CD4-positive, alpha-beta T cell treated with Interleukin-2 at 100 ng/mL for 4 hours (primary cell): ENCODE data around the gene MCM7.

Experiments used
- DNase-seq: peaks from one replicate; pipeline ENCODE4 v3.0.0-alpha.2; 2020; ENCODE audit warnings: low spot score

MCM7 gene

GRCh38 chr7:100071018-100071723 lies 30.0 kb downstream of the MCM7 start:
- no peak for DNase-seq

DNA sequence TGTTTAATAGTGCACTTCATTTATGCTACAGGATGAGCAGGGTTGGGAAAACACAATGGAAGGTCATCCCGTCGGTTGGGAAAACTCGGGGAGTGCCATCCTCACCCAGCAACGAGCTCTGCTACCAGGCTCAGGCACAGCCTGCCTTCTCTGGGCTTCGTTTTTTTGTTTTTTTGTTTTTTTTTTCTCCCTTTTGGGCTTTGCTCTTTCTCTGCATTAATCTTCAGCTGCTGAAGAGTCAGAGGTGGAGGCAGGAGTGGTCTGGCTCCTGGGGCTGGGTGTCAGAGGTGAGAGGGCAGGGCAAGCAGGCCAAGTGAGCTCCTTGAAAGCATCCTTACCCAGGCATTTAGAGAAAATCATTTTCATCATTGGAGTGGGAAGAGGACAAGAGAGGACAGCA lies 31.2 kb downstream of the MCM7 start:
- DNase-seq, result no peak

GRCh38 chr7:100066953-100067352 lies 34.2 kb downstream of the MCM7 start:
- no peak for DNase-seq

DNA sequence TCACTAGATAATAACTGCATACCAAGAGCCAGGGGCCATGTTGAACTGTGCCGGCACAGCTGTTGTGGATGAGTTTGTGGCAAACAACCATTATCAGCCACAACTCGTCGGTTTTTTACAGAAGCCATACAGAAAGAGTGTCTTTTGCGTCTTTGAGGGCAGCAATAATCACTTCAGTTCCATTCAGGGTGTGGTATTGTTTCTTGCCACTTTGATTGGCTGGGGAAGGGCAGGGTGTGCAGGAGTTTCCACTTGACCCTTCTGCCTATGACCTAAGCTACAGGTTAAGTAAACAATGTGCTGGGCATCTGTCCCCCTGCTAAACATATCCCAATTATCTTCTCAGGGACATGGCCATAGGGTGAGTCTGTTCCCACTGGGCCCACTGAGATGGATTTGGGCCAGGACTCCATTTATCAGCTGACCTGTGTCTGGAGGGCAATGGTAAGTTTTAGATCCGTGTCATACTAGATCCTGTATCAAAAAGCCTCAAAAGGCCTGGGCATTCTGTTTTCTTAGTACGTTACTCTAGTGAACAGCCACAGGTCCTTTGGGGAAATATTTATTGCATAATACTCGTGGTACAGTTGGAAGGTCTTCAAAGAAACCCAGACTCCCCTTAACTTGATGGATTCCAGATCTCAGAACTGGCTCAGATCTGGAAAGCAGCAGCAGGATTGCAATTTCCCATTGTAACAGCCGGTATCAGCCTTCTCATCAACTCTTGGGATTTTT lies 35.6 kb downstream of the MCM7 start:
- no peak for DNase-seq

DNA sequence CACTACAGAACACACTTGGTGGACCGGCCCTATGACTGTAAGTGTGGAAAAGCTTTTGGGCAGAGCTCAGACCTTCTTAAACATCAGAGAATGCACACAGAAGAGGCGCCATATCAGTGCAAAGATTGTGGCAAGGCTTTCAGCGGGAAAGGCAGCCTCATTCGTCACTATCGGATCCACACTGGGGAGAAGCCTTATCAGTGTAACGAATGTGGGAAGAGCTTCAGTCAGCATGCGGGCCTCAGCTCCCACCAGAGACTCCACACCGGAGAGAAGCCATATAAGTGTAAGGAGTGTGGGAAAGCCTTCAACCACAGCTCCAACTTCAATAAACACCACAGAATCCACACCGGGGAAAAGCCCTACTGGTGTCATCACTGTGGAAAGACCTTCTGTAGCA lies 37.0 kb downstream of the MCM7 start:
- DNase-seq, result no peak

GRCh38 chr7:100063376-100063775 lies 37.8 kb downstream of the MCM7 start:
- no peak for DNase-seq

DNA sequence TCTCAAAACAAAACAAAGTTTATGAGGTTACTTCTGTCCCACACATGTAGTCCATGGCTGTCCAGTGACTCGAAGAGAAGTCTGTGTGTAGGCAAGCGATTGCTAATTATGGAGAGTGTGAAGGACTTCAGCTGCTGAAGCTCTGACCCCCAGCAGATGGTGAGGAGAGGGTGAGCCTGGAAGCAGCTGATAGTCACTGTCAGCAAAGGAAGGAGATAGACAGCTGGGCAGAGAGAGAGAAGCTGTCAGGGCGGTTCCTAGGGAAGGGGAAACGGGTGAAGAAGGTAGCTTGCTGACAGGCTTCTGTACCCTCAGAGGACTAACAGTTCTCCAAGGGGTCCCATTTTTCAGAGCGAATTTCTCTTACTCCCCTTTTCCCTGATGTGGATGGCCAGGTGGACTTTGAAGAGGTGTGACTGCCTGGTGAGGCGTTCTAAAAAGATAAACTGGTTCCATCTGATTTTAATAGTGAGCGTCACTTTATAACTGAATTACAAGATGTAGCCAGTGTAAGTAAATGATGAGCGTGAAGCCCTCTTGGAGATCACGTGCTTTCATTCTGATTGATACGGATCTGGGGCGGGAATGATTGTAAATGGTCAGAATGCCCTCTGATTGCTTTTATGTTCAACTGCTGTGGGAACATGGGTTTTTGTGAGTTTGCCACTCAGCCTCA lies 39.5 kb downstream of the MCM7 start:
- no peak for DNase-seq

- DNase-seq, result no peak
These were observed 41.9 kb downstream of the MCM7 start for GRCh38 chr7:100059251-100059739.

- DNase-seq, result no peak
These were observed 44.2 kb downstream of the MCM7 start for GRCh38 chr7:100057006-100057405.

DNA sequence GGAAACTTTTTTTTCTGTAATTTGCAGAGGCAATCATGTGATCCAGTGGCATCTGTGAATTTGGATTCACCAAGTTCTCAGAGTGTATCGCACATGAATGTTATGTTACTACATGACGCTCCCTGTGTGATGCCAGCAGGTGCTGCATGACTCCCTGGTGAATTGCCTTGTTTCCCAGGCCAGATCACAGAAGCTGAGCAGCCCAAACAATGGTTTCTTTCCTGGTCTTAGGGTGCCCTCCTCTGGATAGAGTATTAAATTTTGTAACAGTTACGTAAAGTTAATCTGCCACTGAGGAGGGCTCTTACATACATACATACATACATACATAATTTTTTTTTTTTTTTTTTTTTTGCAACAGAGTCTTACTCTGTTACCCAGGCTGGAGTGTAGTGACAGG lies 48.0 kb downstream of the MCM7 start:
- DNase-seq, result peak; percentile 48

DNA sequence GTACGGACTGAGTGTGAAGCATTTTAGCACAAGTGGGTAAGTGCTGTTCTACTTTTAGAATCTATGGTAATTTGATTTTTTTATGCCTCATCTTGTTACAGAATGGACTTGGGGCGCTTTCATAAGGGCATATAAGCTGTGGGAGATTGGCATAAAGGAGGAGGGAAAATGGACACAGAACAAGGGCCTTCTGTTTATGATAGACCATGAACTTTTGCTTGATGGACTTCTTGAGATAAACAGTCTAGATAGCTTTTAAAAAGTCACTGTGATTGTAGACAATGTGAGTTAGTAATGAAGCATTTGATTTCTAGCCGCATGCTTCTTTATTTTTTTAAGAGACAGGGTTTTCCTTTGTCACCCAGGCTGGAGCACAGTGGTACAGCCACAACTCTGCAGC lies 49.6 kb downstream of the MCM7 start:
- DNase-seq, result no peak

GRCh38 chr7:100049441-100050291 lies 51.5 kb downstream of the MCM7 start, which contains the start of gene ZSCAN21:
TSS of gene ZSCAN21 (plus strand) at chr7:100049774. CDS start at chr7:100057007, 7,233 bp downstream.
- DNase-seq, result peak; percentile 83

DNA sequence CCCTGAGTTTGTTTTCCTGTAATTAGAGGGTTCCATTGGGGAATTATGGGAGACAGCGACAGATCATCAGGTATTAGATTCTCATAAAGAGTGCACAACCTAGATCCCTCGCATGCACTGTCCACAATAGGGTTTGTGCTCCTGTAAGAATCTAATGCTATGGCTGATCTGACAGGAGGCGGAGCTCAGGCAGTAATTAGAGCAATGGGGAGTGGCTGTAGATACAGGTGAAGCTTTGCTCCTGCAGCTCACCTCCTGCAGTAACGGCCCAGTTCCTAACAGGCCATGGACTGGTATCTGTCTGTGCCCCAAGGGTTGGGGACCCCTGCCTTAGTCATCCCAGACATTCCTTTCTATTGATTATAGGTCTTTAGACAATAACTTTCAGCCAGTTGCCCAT lies 52.5 kb downstream of the MCM7 start:
- DNase-seq, result no peak

- no peak for DNase-seq
These were observed 56.5 kb downstream of the MCM7 start for GRCh38 chr7:100044718-100045117.
